Upper lobe of left lung (tissue), 6 donors: Measurements from ENCODE around the gene FAM81A. TPM values are rescaled to one million over a fixed set of nuclear protein-coding genes. Genes with fewer than 3 reads are reported as not detected.

ENCODE experiments used
- ATAC-seq, 2 donors: fragments of 200-7000 bp; cut with Tn5 transposase; one replicate each; pipeline ENCODE4 v1.9.1; 2022; ENCODE audit warnings: mild to moderate bottlenecking in 2 of 2, moderate library complexity in 2 of 2; ENCODE audit not compliant: low FRiP score in 2 of 2
- DNase-seq, 2 donors: peaks; one replicate each; pipeline ENCODE4 v3.0.0-alpha.2; 2019 to 2020
- H3K27ac ChIP-seq, 4 donors: fragments of 200-600 bp; sonication (generic); one replicate each; pipeline ENCODE4 v1.5.1; 2016 to 2019
- H3K27me3 ChIP-seq, 4 donors: fragments of 200-600 bp; sonication (generic); one replicate each; pipeline ENCODE4 v1.5.1; 2017 to 2019
- H3K36me3 ChIP-seq, 4 donors: fragments of 200-600 bp; sonication (generic); one replicate each; pipeline ENCODE4 v1.5.1; 2016 to 2019
- H3K4me1 ChIP-seq, 4 donors: fragments of 200-600 bp; sonication (generic); one replicate each; pipeline ENCODE4 v1.5.1; 2018 to 2019
- H3K4me3 ChIP-seq, 4 donors: fragments of 200-600 bp; sonication (generic); one replicate each; pipeline ENCODE4 v1.5.1; 2017 to 2019; ENCODE audit warnings: mild to moderate bottlenecking in 2 of 4, moderate library complexity in 1 of 4
- H3K9me3 ChIP-seq, 4 donors: fragments of 200-600 bp; sonication (generic); one replicate each; pipeline ENCODE4 v1.5.1; 2018 to 2019
- CTCF ChIP-seq, 6 experiments: fragments of 450-650 bp in 4 of 6; fragments of 200-600 bp in 2 of 6; sonication (generic) in 2 of 6; IDR thresholded peaks; one replicate each; pipeline ENCODE4 v1.5.1; 2016 to 2019; ENCODE audit warnings: antibody characterized with exemption in 6 of 6
- EP300 ChIP-seq, 4 donors: sonication (generic); formaldehyde crosslinking; IDR thresholded peaks; one replicate each; pipeline ENCODE4 v1.5.1; 2017; ENCODE audit warnings: antibody characterized with exemption in 4 of 4, control low read depth in 2 of 4
- POLR2A ChIP-seq, 4 donors: fragments of 450-650 bp; IDR thresholded peaks; one replicate each; pipeline ENCODE4 v1.5.1; 2016 to 2017; ENCODE audit warnings: antibody characterized with exemption in 4 of 4, mild to moderate bottlenecking in 2 of 4
- POLR2AphosphoS5 ChIP-seq, 2 donors: sonication (generic); formaldehyde crosslinking; IDR thresholded peaks; one replicate each; pipeline ENCODE4 v1.5.1; 2017; ENCODE audit warnings: antibody characterized with exemption in 2 of 2
- WGBS, 2 donors: methylation state at CpG; one replicate each; pipeline ENCODE4 v1.1.5; 2017 to 2018; 5-methylcytosine and 5-hydroxymethylcytosine counted together
- small RNA-seq, 4 donors: library from RNA; depleted of rRNA; stranded (forward); fragments of <200 nt; gene quantifications; one replicate each; pipeline ENCODE3, GENCODE V24; 2016
- total RNA-seq, 6 donors: library from RNA; depleted of rRNA in 4 of 6; stranded (reverse); fragments of >200 nt in 4 of 6; gene quantifications; one replicate each; pipeline versions ENCODE4 v1.1.0 to v1.2.1, GENCODE V29; 2016 to 2021
- donor health status: DM: no; HTN: no; CAD: no; lungs with moderate emphysema.
- donor health status: DM: no; HTN: yes; CAD: no; lungs with severe emphysema.

The FAM81A gene
- total RNA-seq, 6 donors from 2014 or later: 0.11 to 10.8 (median 0.80) TPM; not detected in 1

- Histone ChIP-seq H3K27ac (no peak overlapping the region), H3K27me3 (no peaks in the 10 kb centered on the region), H3K36me3 (no peaks in the 10 kb centered on the region), H3K4me1 (no peaks in the 10 kb centered on the region), H3K9me3 (peaks cover 0 to 9% (median 3%) of the 10 kb centered on the region in 4 donors), H3K4me3 (no peak overlapping the region)
- ATAC-seq (no peak), DNase-seq (no peak)
- TF ChIP-seq CTCF (IDR thresholded peaks at IDR 0.05): no peak
- no peak for TF ChIP-seq EP300 (IDR thresholded peaks at IDR 0.05)
- TF ChIP-seq POLR2A (IDR thresholded peaks at IDR 0.05): no peak
- TF ChIP-seq POLR2AphosphoS5 (IDR thresholded peaks at IDR 0.05): no peak
- 94% methylated on average over 1 of the region's 1 CpG for WGBS, 2 donors
These were observed 129.3 kb downstream of the FAM81A start for GRCh38 chr15:59567324-59567723.

DNA sequence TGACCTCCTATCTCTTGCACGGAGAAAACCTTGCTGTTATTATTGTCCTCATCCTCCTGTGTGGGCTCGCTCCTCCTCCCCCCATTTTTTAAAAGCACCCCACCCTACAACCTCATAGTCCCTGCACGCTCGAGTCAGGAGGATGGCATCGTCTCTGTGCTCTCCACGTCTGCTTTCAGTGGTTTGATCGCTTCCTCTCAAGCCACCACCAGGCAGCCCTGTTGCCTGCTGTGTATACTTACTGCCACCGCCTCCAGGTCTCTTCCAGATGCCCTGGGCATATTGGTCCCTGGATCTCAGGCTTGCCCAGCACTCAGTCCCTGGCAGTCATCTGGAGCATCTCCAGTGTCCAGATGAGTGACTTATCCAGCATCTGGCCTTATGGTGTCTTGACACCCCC lies 131.5 kb downstream of the FAM81A start:
- H3K27me3 ChIP-seq: no peaks in the 10 kb centered on the region
- ATAC-seq (no peak), DNase-seq (no peak)
- TF ChIP-seq POLR2AphosphoS5 (IDR thresholded peaks at IDR 0.05) (no peak), POLR2A (IDR thresholded peaks at IDR 0.05) (no peak), CTCF (IDR thresholded peaks at IDR 0.05) (no peak), EP300 (IDR thresholded peaks at IDR 0.05) (no peak)
- no peaks in the 10 kb centered on the region for H3K4me1 ChIP-seq
- H3K4me3 ChIP-seq: no peak overlapping the region
- 85 to 88% methylated on average over 8 of the region's 8 CpGs for WGBS, 2 donors
- H3K36me3 ChIP-seq: no peaks in the 10 kb centered on the region
- peaks cover 0 to 9% (median 3%) of the 10 kb centered on the region in 4 donors for H3K9me3 ChIP-seq
- no peak overlapping the region for H3K27ac ChIP-seq

DNA sequence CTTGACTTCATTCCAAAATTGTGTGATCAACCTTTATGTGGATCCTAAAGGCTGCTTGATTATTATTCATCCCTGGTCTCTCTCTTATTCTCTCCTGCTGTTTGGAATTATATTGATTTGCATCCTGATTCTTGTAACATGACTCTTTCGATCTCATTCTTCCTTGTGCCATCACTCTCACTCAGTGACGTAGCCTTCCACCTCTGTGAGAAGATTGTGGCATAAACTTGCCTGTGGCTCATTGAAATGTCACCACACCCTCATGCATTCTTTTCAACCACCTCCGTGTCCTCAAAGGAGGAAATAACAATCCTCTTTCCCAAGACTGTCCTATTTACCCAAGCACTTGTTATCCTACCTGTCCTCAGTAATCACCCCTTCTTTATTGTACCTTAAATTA lies 132.3 kb downstream of the FAM81A start:
- no peaks in the 10 kb centered on the region for H3K36me3 ChIP-seq
- 56 to 61% methylated on average over 3 of the region's 3 CpGs for WGBS, 2 donors
- H3K4me1 ChIP-seq: no peaks in the 10 kb centered on the region
- no peak for DNase-seq
- ATAC-seq: no peak
- no peak overlapping the region for H3K27ac ChIP-seq
- H3K9me3 ChIP-seq: peaks cover 0 to 8% (median 1%) of the 10 kb centered on the region in 4 donors
- H3K27me3 ChIP-seq: no peaks in the 10 kb centered on the region
- no peak overlapping the region for H3K4me3 ChIP-seq
- TF ChIP-seq EP300 (IDR thresholded peaks at IDR 0.05): no peak
- no peak for TF ChIP-seq POLR2A (IDR thresholded peaks at IDR 0.05)
- no peak for TF ChIP-seq POLR2AphosphoS5 (IDR thresholded peaks at IDR 0.05)
- no peak for TF ChIP-seq CTCF (IDR thresholded peaks at IDR 0.05)

- Histone ChIP-seq H3K9me3 (no peaks in the 10 kb centered on the region), H3K4me3 (no peak overlapping the region), H3K36me3 (no peaks in the 10 kb centered on the region), H3K27ac (no peak overlapping the region), H3K4me1 (no peaks in the 10 kb centered on the region), H3K27me3 (no peaks in the 10 kb centered on the region)
- ATAC-seq (no peak), DNase-seq (no peak)
- WGBS, 2 donors: 88 to 92% methylated on average over 6 of the region's 6 CpGs
- TF ChIP-seq POLR2AphosphoS5 (IDR thresholded peaks at IDR 0.05) (no peak), CTCF (IDR thresholded peaks at IDR 0.05) (no peak), EP300 (IDR thresholded peaks at IDR 0.05) (no peak), POLR2A (IDR thresholded peaks at IDR 0.05) (no peak)
These were observed 133.6 kb downstream of the FAM81A start for GRCh38 chr15:59571606-59572005.

Small RNA genes within 50 kb of the gene (small RNA-seq; reads per million reads assigned to genes)
- gene RF00019: 0 reads per million in 4 donors

Other genes starting within 250 kb of the FAM81A start
- gene LDHAL6B, start 231.3 kb upstream of the FAM81A start, total RNA-seq: 1 to 10 TPM in 1 of 6 donors, not detected in 5; 2.1 TPM
- 100 to 1,000 TPM in 2 of 6 donors, 10 to 100 TPM in 4; 39.7 to 161 (median 71.9) TPM for gene MYO1E, start 65.3 kb upstream of the FAM81A start, total RNA-seq
- 1 to 10 TPM in 3 of 6 donors, under 1 TPM in 1, not detected in 2; 0.30 to 5.7 (median 1.6) TPM for gene GCNT3, start 173.6 kb downstream of the FAM81A start, total RNA-seq
- gene GTF2A2, start 219.3 kb downstream of the FAM81A start, total RNA-seq: 10 to 100 TPM in 5 of 6 donors, 1 to 10 TPM in 1; 5.5 to 80.1 (median 30.2) TPM